GM18951 (cell line): ENCODE measurements around the gene HPDL.

Source experiments
- POLR2A ChIP-seq: IDR thresholded peaks from 4 replicates; pipeline ENCODE4 v1.6.1; 2011; ENCODE audit warnings: mild to moderate bottlenecking; ENCODE audit not compliant: insufficient read length, insufficient read depth; ENCODE audit errors: extremely low read depth
- in situ Hi-C: fragments of 300-500 bp; cut with MboI; formaldehyde crosslinking; loops from one replicate; pipeline ENCODE4 v1.12.0; 2022; ENCODE audit warnings: low sequenced_read_pairs, mixed read lengths, inconsistent platforms; ENCODE audit not compliant: unreplicated experiment

Gene HPDL

DNA sequence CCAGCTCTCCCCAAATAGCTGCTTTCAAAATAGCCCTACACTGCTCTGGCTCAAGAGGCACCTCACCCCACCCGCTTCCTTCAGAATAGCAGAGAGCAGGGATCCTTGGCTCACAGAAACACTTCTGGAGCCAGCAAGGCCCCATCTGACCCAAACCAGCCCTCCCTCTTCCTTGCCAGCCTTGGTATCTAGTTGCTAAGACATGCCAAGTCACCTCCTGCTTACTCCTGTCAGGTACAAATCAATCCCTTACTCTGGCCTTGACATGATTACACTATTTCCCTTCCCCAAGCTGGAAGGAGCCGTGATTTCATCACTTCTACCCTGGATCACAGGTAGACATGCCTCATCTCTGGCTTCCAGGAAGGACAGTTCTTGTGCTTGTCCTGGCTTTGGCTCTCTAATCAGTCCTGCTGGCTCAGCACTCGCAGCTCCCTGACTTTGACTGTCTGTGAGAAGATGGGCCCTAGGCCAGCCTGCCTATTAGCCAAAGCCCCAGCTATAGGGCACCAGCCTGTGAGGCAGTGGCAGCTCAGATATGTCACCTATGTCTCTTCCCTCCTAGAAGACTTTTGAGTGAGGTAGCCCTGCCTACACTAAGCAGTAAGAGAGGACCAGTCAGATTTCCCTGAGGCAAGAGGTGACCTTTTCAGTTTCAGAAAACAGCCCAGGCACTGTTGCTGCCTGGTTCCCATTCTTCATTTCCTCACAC, 22.4 kb downstream of the HPDL start:
- TF ChIP-seq POLR2A = no peak
- in situ Hi-C loops = no loop called here

DNA sequence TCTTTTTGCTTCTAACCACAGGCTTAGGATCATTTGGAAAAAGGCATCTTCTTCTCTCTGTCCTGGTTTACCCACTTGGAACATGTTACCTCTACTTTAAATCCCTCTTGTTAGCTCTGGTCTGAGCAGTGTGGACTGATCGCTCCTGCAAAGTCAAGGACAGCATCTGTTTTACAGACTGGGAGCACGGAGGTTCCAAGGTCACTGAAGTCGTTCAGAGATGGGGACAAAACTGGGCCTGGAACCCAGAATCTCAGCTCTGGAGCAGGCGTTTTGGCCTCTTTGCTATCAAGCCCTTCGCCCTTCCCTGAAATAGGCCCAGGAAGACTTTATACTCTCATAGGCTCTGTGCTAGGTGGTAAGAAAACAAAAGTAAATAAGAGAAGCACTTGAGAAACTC, 24.8 kb downstream of the HPDL start:
- no peak for TF ChIP-seq POLR2A
- in situ Hi-C loops = no loop called here

DNA sequence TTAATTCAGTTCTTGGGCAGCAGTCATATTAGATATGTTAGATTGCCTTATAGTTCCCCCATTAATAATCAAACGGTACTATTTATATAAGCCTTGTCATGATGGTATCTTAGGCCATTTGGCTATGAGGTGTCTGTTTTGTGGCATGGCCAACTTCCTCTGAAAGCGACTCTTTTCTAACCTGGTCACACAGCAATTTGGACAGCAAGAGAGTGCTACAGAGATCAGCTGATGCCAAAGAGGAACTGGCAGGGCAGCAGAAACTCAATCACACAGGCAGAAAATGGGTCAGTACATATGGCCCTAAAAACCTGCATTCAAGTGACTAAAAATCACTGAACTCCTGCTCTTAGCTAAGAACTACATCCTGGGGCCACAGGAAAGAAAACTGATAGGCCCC, 27.0 kb downstream of the HPDL start:
- in situ Hi-C loops = no loop called here
- TF ChIP-seq POLR2A = no peak

DNA sequence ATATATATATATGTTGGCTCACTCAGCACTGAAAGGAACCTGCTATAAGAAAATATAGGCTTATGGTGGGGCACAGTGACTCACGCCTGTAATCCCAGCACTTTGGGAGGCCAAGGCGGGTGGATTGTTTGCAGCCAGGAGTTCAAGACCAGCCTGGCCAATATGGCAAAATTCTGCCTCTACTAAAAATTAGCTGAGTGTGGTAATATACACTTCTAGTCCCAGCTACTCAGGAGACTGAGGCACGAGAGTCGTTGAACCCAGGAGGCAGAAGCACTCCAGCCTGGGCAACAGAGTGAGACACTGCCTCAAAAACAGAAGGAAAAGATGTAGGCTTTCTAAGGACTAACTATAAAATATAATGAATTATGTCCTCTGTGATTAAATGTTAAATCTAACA, 28.1 kb downstream of the HPDL start:
- no peak for TF ChIP-seq POLR2A
- in situ Hi-C loops = loop anchor here (5.0 kb wide), 1 partner anchor 137 kb away; the partner anchor contains the start of gene TESK2

DNA sequence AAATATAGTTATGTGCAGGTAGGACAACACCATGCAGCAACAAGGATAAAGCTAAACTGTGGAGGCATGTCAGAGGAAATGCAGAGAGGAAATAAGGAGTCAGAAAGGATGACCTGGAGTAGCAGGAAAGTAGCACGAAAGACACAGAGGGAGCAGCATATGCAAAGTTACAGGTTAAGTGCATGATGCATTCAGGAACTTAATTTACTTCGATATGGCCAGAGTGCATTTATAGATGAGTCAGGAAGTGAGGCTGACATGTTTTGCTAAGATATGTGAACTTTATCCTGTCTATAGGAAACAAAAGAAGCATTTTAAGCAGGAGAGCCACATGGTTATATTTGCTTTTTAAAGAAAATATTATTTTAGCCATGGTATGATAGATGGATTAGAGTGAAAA, 29.0 kb downstream of the HPDL start:
- TF ChIP-seq POLR2A = no peak
- in situ Hi-C loops = loop anchor here (5.0 kb wide), 1 partner anchor 137 kb away; the partner anchor contains the start of gene TESK2

DNA sequence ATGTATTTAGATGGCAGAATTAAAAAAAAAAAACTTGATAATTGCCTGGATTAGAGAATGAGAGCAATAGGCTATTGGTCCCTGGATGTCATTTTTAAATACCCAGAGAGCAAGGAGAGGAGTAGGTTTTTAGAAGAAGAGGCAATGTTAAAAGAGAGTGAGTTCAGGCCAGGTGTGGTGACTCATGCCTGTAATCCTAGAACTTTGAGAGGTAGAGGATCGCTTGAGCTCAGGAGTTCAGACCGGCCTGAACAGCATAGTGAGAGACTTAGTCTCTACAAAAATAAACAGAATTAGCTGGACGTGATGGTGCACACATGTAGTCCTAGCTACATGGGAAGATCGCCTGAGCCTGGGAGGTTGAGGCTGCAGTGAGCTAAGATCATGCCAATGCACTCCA, 29.5 kb downstream of the HPDL start:
- in situ Hi-C loops = loop anchor here (5.0 kb wide), 1 partner anchor 136 kb away; the partner anchor contains the start of gene TESK2

DNA sequence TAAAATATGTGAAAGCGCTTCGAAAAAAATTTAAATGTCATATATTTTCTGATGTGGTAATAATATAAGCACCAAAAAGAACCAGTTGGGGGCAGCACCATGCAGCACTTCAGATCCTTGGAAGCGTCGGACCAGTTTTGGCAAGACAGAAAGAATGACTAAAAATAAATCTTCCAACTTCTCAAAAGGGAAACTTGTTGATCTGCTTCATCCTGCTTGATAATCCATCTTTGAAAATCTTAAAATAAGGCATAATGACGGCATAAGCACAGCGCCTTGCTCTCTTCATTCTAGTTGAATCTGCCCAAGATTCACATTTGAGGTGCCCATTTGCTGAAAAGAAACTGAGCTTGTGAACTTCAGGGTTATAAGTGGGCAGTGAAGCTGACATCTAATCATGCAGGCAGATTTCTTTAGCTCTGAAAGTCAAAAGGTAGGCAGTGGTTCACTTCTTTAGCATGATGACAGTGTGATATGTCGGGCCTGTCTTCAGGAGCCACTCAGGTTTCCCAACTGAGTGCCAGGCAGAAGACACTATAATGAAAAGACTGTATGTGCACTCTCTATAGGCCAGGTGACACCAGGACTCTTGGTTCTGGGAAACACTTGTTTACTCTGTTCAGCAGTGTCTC, 33.3 kb downstream of the HPDL start:
- in situ Hi-C loops = loop anchor here (5.0 to 10.0 kb wide), 2 partner anchors 132 to 225 kb away; partner anchors contain the start of genes NASP and TESK2

More for the DNA sequence above, 29.5 kb downstream of the HPDL start:
- TF ChIP-seq POLR2A = no peak

DNA sequence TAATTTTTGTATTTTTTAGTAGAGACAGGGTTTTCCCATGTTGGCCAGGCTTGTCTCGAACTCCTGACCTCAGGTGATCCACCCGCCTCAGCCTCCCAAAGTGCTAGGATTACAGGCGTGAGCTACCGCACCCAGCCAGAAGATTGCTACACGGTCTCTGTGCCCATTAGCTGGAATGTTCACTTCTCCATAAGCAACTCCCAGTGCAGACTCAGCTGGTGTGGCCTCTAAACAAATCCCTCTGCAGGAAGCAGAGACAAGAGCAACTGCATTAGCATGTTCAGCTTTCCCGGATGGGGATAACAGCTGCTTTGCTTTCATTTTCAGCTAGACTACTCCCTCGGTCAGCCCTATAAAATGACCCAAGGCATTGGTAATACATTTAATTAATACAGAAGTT, 34.3 kb downstream of the HPDL start:
- in situ Hi-C loops = loop anchor here (10.0 kb wide), 1 partner anchor 224 kb away; the partner anchor contains the start of gene NASP

More for the DNA sequence above, 33.3 kb downstream of the HPDL start:
- TF ChIP-seq POLR2A = no peak

DNA sequence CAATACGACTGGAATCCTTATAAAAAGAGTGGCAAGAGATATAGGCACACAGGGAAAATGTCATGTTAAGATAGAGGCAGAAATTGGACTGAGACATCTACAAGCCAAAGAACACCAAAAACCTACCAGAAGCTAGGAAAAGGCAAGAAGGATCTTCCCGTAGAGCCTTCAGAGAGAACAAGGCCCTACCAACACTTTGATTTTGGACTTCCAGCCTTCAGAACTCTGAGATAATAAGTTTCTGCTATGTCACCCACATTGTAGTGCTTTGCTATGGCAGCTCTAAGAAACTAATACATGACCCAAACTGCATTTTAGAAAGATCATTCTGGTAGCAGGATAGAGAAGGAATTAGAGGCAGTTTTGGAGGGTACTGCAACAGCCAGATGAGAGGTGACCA, 37.6 kb downstream of the HPDL start:
- in situ Hi-C loops = loop anchor here (10.0 kb wide), 1 partner anchor 221 kb away; the partner anchor contains the start of gene NASP
- no peak for TF ChIP-seq POLR2A

DNA sequence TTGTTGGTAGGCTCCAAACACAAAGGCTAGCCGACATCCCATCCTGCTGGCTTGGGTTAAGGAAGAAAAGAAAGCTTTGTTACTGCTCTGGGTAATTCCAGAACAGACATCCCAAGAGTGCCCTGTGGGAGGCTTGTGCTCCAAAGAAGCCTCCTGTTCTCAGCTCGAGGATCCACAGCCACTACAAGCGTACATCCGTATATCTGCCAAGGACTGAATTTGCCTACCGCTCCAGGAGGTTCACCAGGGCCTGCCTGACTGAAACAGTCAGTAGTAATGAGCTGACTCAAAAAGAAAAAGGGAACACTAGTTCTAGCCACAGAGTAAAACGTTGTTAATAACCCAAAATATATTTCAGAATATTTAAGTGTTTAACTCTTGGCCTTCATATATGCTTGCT, 38.4 kb downstream of the HPDL start:
- in situ Hi-C loops = loop anchor here (10.0 kb wide), 1 partner anchor 220 kb away; the partner anchor contains the start of gene NASP
- no peak for TF ChIP-seq POLR2A

DNA sequence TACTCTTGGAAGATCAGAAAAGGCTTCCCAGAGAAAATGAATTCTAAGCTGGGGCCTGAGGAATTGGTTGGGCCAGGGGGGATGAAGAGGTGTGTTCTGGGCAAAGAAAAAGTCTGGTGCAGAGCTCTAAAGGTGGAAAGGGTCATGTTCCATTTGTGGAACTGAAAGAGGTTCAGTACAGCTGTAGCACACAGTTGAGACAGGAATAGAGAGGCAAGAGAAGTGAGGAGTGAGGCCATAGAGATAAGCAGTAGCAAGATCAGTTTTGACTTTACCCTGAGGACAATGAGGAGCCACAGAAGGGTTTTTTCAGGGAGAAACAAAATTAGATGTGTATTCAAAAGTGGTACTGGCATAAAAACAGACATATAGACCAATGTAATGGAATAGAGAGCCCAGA, 43.9 kb downstream of the HPDL start:
- TF ChIP-seq POLR2A = no peak
- in situ Hi-C loops = no loop called here

DNA sequence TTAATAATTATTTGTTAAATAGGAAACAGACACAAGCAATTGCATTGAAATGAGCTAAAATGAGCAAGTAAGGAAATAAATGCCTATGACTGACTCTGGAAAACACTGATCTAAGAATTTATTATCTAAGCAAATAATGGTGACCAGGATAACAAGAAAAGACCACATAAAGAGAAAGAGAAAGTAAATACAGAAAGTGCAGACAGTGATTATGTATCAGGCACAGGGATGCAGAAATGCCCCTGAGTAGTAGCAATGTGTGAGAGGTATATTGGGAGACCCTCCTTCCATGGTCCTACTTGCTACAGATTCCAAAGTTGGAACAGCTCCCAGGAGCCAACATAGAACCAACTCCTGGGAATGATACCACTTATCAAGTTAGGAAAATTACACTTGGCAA, 46.9 kb downstream of the HPDL start:
- in situ Hi-C loops = no loop called here
- no peak for TF ChIP-seq POLR2A

DNA sequence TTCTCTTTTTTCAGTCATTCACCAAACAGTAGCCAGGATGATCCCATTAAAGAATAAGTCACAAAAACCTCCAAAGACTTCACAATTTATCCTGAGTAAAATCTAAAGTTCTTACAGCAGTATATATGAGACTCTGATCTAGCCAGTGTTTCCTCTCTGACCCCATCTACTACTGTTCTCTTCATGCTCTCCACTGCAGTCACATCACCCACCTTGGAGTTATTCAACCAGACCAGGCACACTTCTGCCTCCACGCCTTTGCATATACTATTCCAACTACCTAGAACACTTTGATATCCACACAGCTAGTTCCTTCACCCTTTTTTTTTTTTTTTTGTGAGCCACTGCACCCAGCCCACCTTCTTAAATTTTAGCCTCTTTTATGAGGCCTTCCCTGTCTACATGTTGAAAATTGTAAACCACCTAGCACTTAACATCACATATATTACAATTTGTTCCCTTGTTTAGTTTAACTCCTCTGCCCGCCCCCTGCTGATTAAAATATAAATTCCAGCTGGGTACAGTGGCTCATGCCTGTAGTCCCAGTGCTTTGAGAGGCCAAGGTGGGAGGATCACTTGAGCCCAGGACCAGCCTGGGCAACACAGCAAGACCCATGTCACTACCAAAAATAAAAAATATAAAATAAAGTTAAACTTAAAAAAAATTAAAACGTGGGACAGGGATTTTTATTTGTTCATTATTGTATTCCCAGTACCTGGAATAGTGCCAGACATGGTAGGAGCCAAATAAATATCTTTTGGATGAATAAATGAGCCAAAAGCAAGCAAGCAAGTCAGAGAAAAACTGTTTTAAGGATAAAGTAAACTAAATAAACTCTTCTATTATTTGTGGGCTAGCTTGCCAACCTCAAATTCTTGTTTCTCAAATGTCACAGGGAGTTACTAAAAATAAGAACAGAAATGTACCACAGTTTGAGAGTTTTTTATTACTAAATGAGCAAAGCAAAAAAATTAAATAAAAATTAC, 48.7 kb downstream of the HPDL start:
- in situ Hi-C loops = no loop called here
- no peak for TF ChIP-seq POLR2A
